KOPT-K1 (cell line): ENCODE measurements around the gene MAPT.

Source experiments
- H3K27ac ChIP-seq: fragments of 200-600 bp; sonication (generic); 2 replicates; pipeline ENCODE4 v1.5.1; 2016; ENCODE audit warnings: antibody characterized with exemption, mild to moderate bottlenecking, low read depth, low read length; ENCODE audit not compliant: poor library complexity, severe bottlenecking
- H3K36me3 ChIP-seq: fragments of 200-600 bp; sonication (generic); 2 replicates; pipeline ENCODE4 v1.5.1; 2017; ENCODE audit warnings: antibody characterized with exemption, mild to moderate bottlenecking, low read length, moderate library complexity; ENCODE audit not compliant: insufficient read depth
- H3K9me3 ChIP-seq: fragments of 200-600 bp; sonication (generic); 2 replicates; pipeline ENCODE4 v1.5.1; 2017; ENCODE audit warnings: antibody characterized with exemption, low read length, mild to moderate bottlenecking; ENCODE audit not compliant: insufficient read depth, poor library complexity, severe bottlenecking

MAPT gene

GRCh38 chr17:45958307-45958706 is 64.0 kb downstream of the MAPT start:
- no peak overlapping the region for H3K27ac ChIP-seq
- no peaks in the 10 kb centered on the region for H3K9me3 ChIP-seq
- H3K36me3 ChIP-seq, result no peaks in the 10 kb centered on the region

GRCh38 chr17:45958994-45959665 is 64.8 kb downstream of the MAPT start:
- Histone ChIP-seq H3K27ac (no peak overlapping the region), H3K36me3 (no peaks in the 10 kb centered on the region), H3K9me3 (no peaks in the 10 kb centered on the region)

GRCh38 chr17:45960311-45960710 is 66.0 kb downstream of the MAPT start:
- no peaks in the 10 kb centered on the region for H3K9me3 ChIP-seq
- H3K27ac ChIP-seq, result no peak overlapping the region
- no peaks in the 10 kb centered on the region for H3K36me3 ChIP-seq

- Histone ChIP-seq H3K9me3 (no peaks in the 10 kb centered on the region), H3K27ac (no peak overlapping the region), H3K36me3 (no peaks in the 10 kb centered on the region)
Measured at GRCh38 chr17:45961206-45961605, 66.9 kb downstream of the MAPT start.

GRCh38 chr17:45962221-45962972 is 68.0 kb downstream of the MAPT start:
- no peaks in the 10 kb centered on the region for H3K36me3 ChIP-seq
- H3K9me3 ChIP-seq, result no peaks in the 10 kb centered on the region
- no peak overlapping the region for H3K27ac ChIP-seq

- no peak overlapping the region for H3K27ac ChIP-seq
- no peaks in the 10 kb centered on the region for H3K9me3 ChIP-seq
- H3K36me3 ChIP-seq, result no peaks in the 10 kb centered on the region
Measured at GRCh38 chr17:45963283-45963682, 68.9 kb downstream of the MAPT start.

- Histone ChIP-seq H3K36me3 (no peaks in the 10 kb centered on the region), H3K9me3 (no peaks in the 10 kb centered on the region), H3K27ac (no peak overlapping the region)
Measured at GRCh38 chr17:45963889-45964288, 69.5 kb downstream of the MAPT start.

DNA sequence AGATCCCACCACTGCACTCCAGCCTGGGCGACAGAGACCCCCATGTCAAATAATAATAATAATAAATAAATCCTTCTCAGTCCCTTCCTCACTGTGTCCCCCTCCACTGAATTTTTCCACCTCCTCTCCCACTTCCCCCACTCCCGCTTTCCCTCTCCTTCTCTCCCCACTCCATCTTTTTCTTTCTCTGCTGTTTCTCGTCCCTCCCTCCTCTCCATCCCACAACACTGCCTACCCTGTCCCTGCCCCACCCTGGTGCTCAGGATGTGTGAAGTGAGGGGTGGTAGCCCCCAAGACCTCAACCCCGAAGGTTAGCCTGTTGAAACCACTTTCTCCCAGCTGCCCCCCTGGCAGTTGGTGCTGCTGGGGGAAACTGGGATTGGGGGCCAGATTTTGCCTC is 70.3 kb downstream of the MAPT start:
- no peaks in the 10 kb centered on the region for H3K9me3 ChIP-seq
- no peaks in the 10 kb centered on the region for H3K36me3 ChIP-seq

DNA sequence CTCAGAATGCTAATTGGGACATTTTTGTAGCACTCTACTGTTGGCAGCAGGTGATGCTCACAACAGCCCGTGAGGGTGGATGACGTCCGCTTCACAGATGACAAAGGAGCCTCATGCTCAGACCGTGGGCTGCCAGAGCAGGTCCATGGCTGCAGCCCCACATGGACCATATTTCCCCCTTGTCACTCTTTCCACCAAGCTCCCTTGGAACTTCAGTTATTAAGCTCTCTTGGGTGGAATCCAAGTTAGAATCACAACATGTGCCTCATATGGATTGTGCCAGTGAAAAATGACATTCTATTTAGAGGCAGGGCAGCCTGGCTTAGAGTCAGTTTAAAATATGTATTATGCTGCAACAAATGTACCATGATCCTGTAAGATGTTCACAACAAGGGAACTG is 71.5 kb downstream of the MAPT start:
- Histone ChIP-seq H3K27ac (no peak overlapping the region), H3K36me3 (no peaks in the 10 kb centered on the region), H3K9me3 (no peaks in the 10 kb centered on the region)

More for the DNA sequence above, 70.3 kb downstream of the MAPT start:
- no peak overlapping the region for H3K27ac ChIP-seq

DNA sequence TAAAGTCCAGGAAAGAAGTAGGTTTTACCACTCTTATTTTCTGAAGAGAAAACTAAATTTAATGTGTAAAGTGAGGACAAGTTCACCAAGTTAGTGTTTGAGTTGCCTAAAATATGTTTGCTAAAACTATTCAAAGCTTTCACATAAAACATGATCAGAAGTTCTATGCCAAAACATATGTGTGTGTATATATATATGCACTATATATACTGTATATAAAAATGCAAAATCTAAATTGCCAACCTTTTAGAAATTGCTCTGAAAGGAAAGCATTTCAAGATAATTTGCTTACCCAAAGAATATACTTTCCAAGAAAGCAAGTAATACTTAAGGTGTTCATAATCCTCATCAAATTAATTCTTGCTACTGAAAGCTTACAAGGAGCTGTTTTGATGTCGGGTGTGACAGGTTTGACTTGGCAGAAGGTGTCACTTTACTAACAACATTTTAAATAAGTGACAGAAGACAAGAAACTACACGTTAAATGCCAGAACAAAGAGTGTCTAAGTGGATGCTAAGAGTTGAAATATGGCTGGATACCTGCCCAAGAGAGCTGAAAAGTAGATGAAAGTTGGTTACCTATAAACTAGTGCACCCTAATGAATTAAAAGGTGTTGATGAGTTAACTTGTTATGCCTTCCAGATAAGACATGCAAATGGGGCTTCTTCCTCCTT is 72.4 kb downstream of the MAPT start:
- Histone ChIP-seq H3K27ac (no peak overlapping the region), H3K36me3 (no peaks in the 10 kb centered on the region), H3K9me3 (no peaks in the 10 kb centered on the region)

- Histone ChIP-seq H3K36me3 (no peaks in the 10 kb centered on the region), H3K27ac (no peak overlapping the region), H3K9me3 (no peaks in the 10 kb centered on the region)
Measured at GRCh38 chr17:45967378-45967777, 73.0 kb downstream of the MAPT start.

DNA sequence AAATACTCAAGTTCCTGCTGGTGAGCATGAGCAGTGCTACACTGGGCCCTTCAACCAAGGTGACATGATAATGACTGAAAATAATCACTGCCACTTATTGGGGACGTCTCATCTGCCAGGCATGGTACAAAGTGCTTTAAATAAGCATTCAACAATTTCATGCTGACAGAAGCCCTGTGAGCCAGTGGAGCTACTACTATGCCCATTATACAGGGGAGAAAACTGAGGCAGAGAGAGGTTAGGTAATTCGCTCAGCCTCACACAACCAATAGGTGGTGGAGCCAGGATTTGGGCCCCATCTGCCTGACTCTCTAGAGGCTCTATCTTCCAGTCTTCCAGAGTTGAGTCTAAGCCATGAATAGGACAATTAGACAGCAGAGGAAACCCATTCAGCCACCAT is 74.4 kb downstream of the MAPT start:
- Histone ChIP-seq H3K27ac (no peak overlapping the region), H3K36me3 (no peaks in the 10 kb centered on the region)

GRCh38 chr17:45969726-45970125 is 75.4 kb downstream of the MAPT start:
- H3K36me3 ChIP-seq, result no peaks in the 10 kb centered on the region
- no peak overlapping the region for H3K27ac ChIP-seq
- H3K9me3 ChIP-seq, result no peaks in the 10 kb centered on the region

More for the DNA sequence above, 74.4 kb downstream of the MAPT start:
- no peaks in the 10 kb centered on the region for H3K9me3 ChIP-seq

- Histone ChIP-seq H3K27ac (no peak overlapping the region), H3K9me3 (no peaks in the 10 kb centered on the region), H3K36me3 (no peaks in the 10 kb centered on the region)
Measured at GRCh38 chr17:45970659-45971058, 76.3 kb downstream of the MAPT start.

DNA sequence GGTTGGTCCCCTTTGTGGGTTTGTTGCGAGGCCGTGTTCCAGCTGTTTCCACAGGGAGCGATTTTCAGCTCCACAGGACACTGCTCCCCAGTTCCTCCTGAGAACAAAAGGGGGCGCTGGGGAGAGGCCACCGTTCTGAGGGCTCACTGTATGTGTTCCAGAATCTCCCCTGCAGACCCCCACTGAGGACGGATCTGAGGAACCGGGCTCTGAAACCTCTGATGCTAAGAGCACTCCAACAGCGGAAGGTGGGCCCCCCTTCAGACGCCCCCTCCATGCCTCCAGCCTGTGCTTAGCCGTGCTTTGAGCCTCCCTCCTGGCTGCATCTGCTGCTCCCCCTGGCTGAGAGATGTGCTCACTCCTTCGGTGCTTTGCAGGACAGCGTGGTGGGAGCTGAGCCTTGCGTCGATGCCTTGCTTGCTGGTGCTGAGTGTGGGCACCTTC is 77.4 kb downstream of the MAPT start:
- Histone ChIP-seq H3K27ac (no peak overlapping the region), H3K36me3 (no peaks in the 10 kb centered on the region), H3K9me3 (no peaks in the 10 kb centered on the region)
